HEK293T (cell line): Measurements from ENCODE around the gene VWA1.
"Not testable (repeated sequence)": the region's sequence is repeated elsewhere in the genome, so short reads cannot be mapped to it uniquely, and the experiment has no call there.

Source experiments
- ARNT ChIP-seq: fragments of 450-650 bp; IDR thresholded peaks from 2 replicates; pipeline ENCODE4 v1.6.1; 2017; ENCODE audit warnings: mild to moderate bottlenecking
- FOXM1 ChIP-seq: fragments of 450-650 bp; IDR thresholded peaks from 2 replicates; pipeline ENCODE4 v1.6.1; 2017; ENCODE audit warnings: mild to moderate bottlenecking, borderline replicate concordance
- LEF1 ChIP-seq: fragments of 450-650 bp; IDR thresholded peaks from 2 replicates; pipeline ENCODE4 v1.6.1; 2017; ENCODE audit warnings: mild to moderate bottlenecking, borderline replicate concordance
- NFRKB ChIP-seq: fragments of 450-650 bp; IDR thresholded peaks from 2 replicates; pipeline ENCODE4 v1.6.1; 2016; ENCODE audit warnings: mild to moderate bottlenecking, moderate library complexity
- PKNOX1 ChIP-seq: fragments of 450-650 bp; IDR thresholded peaks from 2 replicates; pipeline ENCODE4 v1.6.1; 2016
- SP1 ChIP-seq: fragments of 450-650 bp; IDR thresholded peaks from 2 replicates; pipeline ENCODE4 v1.6.1; 2017

GRCh38 chr1:1459156-1459555 is 23.7 kb downstream of the VWA1 start:
- TF ChIP-seq NFRKB, LEF1, SP1, ARNT, PKNOX1, FOXM1: not testable (repeated sequence)
